Liver (tissue), 9 donors: Measurements from ENCODE around the gene SNX17. TPM values are rescaled to one million over a fixed set of nuclear protein-coding genes. Genes with fewer than 3 reads are reported as not detected.

ENCODE experiments used
- DNase-seq: peaks from one replicate; pipeline ENCODE4 v3.0.0-alpha.2; 2017; ENCODE audit warnings: low spot score
- H3K27ac ChIP-seq, 2 donors: one replicate each; pipeline ENCODE4 v1.7.0; 2013; ENCODE audit warnings: inconsistent platforms in 2 of 2, low read length in 2 of 2, control low read depth in 1 of 2, low read depth in 1 of 2, mild to moderate bottlenecking in 1 of 2
- H3K27me3 ChIP-seq, 4 donors: one replicate each; pipeline versions ENCODE4 v1.6.1 to v1.7.0; 2013; ENCODE audit warnings: low read length in 3 of 4, inconsistent platforms in 1 of 4, mild to moderate bottlenecking in 1 of 4, moderate library complexity in 1 of 4; ENCODE audit not compliant: control insufficient read depth in 4 of 4, insufficient read depth in 4 of 4
- H3K36me3 ChIP-seq, 4 donors: one replicate each; pipeline versions ENCODE4 v1.6.1 to v1.7.0; 2013; ENCODE audit warnings: low read length in 3 of 4, mild to moderate bottlenecking in 3 of 4, low read depth in 1 of 4, moderate library complexity in 1 of 4; ENCODE audit not compliant: control insufficient read depth in 4 of 4, insufficient read depth in 3 of 4
- H3K4me1 ChIP-seq, 4 donors: one replicate each; pipeline versions ENCODE4 v1.6.1 to v1.7.0; 2013; ENCODE audit warnings: low read length in 3 of 4, mild to moderate bottlenecking in 3 of 4, moderate library complexity in 1 of 4; ENCODE audit not compliant: control insufficient read depth in 4 of 4, insufficient read depth in 4 of 4
- H3K4me3 ChIP-seq, 3 donors: one replicate each; pipeline versions ENCODE4 v1.6.1 to v1.7.0; 2013; ENCODE audit warnings: low read length in 3 of 3, control low read depth in 1 of 3, low read depth in 1 of 3, mild to moderate bottlenecking in 1 of 3
- H3K9ac ChIP-seq, 2 donors: one replicate each; pipeline ENCODE4 v1.7.0; 2013; ENCODE audit warnings: low read length in 2 of 2, mild to moderate bottlenecking in 2 of 2, moderate library complexity in 2 of 2, control low read depth in 1 of 2, low read depth in 1 of 2
- H3K9me3 ChIP-seq, 4 donors: one replicate each; pipeline versions ENCODE4 v1.6.1 to v1.7.0; 2013; ENCODE audit warnings: low read length in 3 of 4; ENCODE audit not compliant: control insufficient read depth in 4 of 4
- ATF3 ChIP-seq: IDR thresholded peaks from 2 replicates; pipeline ENCODE4 v1.6.1; 2016; ENCODE audit warnings: antibody characterized with exemption
- CTCF ChIP-seq: fragments of 150-350 bp; IDR thresholded peaks from 2 replicates; pipeline ENCODE4 v1.5.1; 2017; ENCODE audit warnings: improper control_type of control experiment, low read depth, low read length; ENCODE audit not compliant: missing input control
- FOXA1 ChIP-seq: IDR thresholded peaks from 2 replicates; pipeline ENCODE4 v1.6.1; 2016; ENCODE audit warnings: antibody characterized with exemption
- FOXA2 ChIP-seq: IDR thresholded peaks from 2 replicates; pipeline ENCODE4 v1.6.1; 2016; ENCODE audit warnings: antibody characterized with exemption
- GABPA ChIP-seq, 2 donors: IDR thresholded peaks in 1 of 2; conservative IDR thresholded peaks in 1 of 2; 2 replicates each; pipeline ENCODE4 v1.6.1; 2016; ENCODE audit warnings: antibody characterized with exemption in 2 of 2, mild to moderate bottlenecking in 1 of 2, moderate library complexity in 1 of 2
- HNF4A ChIP-seq, 2 donors: conservative IDR thresholded peaks; 2 replicates each; pipeline ENCODE4 v1.6.1; 2016; ENCODE audit warnings: antibody characterized with exemption in 2 of 2, mild to moderate bottlenecking in 2 of 2
- HNF4G ChIP-seq: IDR thresholded peaks from 2 replicates; pipeline ENCODE4 v1.6.1; 2016; ENCODE audit warnings: antibody characterized with exemption
- JUND ChIP-seq, 2 donors: IDR thresholded peaks; 2 replicates each; pipeline ENCODE4 v1.6.1; 2016; ENCODE audit warnings: antibody characterized with exemption in 2 of 2
- MAX ChIP-seq: IDR thresholded peaks from 2 replicates; pipeline ENCODE4 v1.6.1; 2016; ENCODE audit warnings: antibody characterized with exemption
- NR2F2 ChIP-seq: IDR thresholded peaks from 2 replicates; pipeline ENCODE4 v1.6.1; 2016; ENCODE audit warnings: antibody characterized with exemption
- RAD21 ChIP-seq, 2 donors: IDR thresholded peaks; 2 replicates each; pipeline ENCODE4 v1.6.1; 2016; ENCODE audit warnings: antibody characterized with exemption in 2 of 2, mild to moderate bottlenecking in 2 of 2
- REST ChIP-seq: IDR thresholded peaks from 2 replicates; pipeline ENCODE4 v1.6.1; 2016; ENCODE audit warnings: antibody characterized with exemption, mild to moderate bottlenecking
- RXRA ChIP-seq, 2 donors: IDR thresholded peaks; 2 replicates each; pipeline ENCODE4 v1.6.1; 2017 to 2018; ENCODE audit warnings: antibody characterized with exemption in 2 of 2, mild to moderate bottlenecking in 1 of 2
- SP1 ChIP-seq: IDR thresholded peaks from 2 replicates; pipeline ENCODE4 v1.6.1; 2018; ENCODE audit warnings: antibody characterized with exemption, mild to moderate bottlenecking
- YY1 ChIP-seq: IDR thresholded peaks from 2 replicates; pipeline ENCODE4 v1.6.1; 2016; ENCODE audit warnings: antibody characterized with exemption, mild to moderate bottlenecking
- ZBTB33 ChIP-seq: IDR thresholded peaks from 2 replicates; pipeline ENCODE4 v1.6.1; 2016; ENCODE audit warnings: antibody characterized with exemption
- WGBS: extraction: QIAGEN DNeasy Blood & Tissue Kit; methylation state at CpG from one replicate; pipeline ENCODE4 v1.1.7; 2013; 5-methylcytosine and 5-hydroxymethylcytosine counted together
- polyA plus RNA-seq, 2 donors: library from polyadenylated mRNA; stranded (reverse) in 1 of 2; unstranded in 1 of 2; fragments of 200-250 nt in 1 of 2; fragments of >200 nt in 1 of 2; fragmentation: Nextera tagmentation in 1 of 2; extraction: Ambion mirVana in 1 of 2; gene quantifications; one replicate each; pipeline versions ENCODE4 v1.2.1 to v1.2.3, GENCODE V29; 2013 to 2015
- total RNA-seq, 2 donors: library from RNA; depleted of rRNA; stranded (reverse); fragments of >200 nt; gene quantifications; one replicate each; pipeline ENCODE4 v1.2.3, GENCODE V29; 2014
- donor health status: healthy.
- donor health status: healthy.
- donor health status: healthy.
- donor health status: healthy.
- donor health status: healthy.

Gene SNX17
- total and polyA plus RNA-seq, 4 donors, result 53.7 to 65.3 (median 59.1) TPM

- H3K36me3 ChIP-seq, result peaks cover 5 to 46% (median 33%) of the 10 kb centered on the region in 4 donors
- no peak for DNase-seq
These were observed 6.5 kb upstream of the SNX17 start for GRCh38 chr2:27363933-27364332.

More at GRCh38 chr2:27363933-27364332, 6.5 kb upstream of the SNX17 start:
- no peak overlapping the region for H3K4me3 ChIP-seq
- TF ChIP-seq RXRA (IDR thresholded peaks at IDR 0.05), result no peak
- TF ChIP-seq FOXA1, result no peak
- TF ChIP-seq GABPA (IDR thresholded peaks at IDR 0.05 in 1 of 2, conservative IDR thresholded peaks at IDR 0.05 in 1 of 2), result no peak
- TF ChIP-seq ZBTB33, result no peak
- TF ChIP-seq ATF3, result no peak
- TF ChIP-seq HNF4A (conservative IDR thresholded peaks at IDR 0.05), result no peak
- no peak for TF ChIP-seq JUND (IDR thresholded peaks at IDR 0.05)
- no peak for TF ChIP-seq YY1
- TF ChIP-seq SP1, result no peak
- no peak for TF ChIP-seq HNF4G
- no peak for TF ChIP-seq REST
- TF ChIP-seq CTCF, result no peak
- TF ChIP-seq RAD21 (IDR thresholded peaks at IDR 0.05), result no peak
- TF ChIP-seq NR2F2, result no peak
- no peak for TF ChIP-seq MAX
- TF ChIP-seq FOXA2, result no peak
- H3K4me1 ChIP-seq, result peaks cover 0 to 3% (median 2%) of the 10 kb centered on the region in 4 donors
- no peak overlapping the region for H3K9ac ChIP-seq
- H3K9me3 ChIP-seq, result no peaks in the 10 kb centered on the region
- H3K27ac ChIP-seq, result no peak overlapping the region
- no peaks in the 10 kb centered on the region for H3K27me3 ChIP-seq
- WGBS, result 94% methylated on average over 2 of the region's 2 CpGs
